GM21528 (cell line): ENCODE measurements around the gene MAP2K7.

Experiments
- ATAC-seq: cut with Tn5 transposase; IDR thresholded peaks from one replicate; pipeline ENCODE4 v1.9.1; 2021; ENCODE audit warnings: mild to moderate bottlenecking, moderate library complexity; ENCODE audit not compliant: unreplicated experiment, low FRiP score

The MAP2K7 gene

GRCh38 chr19:7905268-7905667, 1.6 kb downstream of the MAP2K7 start:
- no peak for ATAC-seq

GRCh38 chr19:7905859-7906258, 2.2 kb downstream of the MAP2K7 start:
- ATAC-seq = no peak

- no peak for ATAC-seq
Measured at GRCh38 chr19:7907122-7907521, 3.4 kb downstream of the MAP2K7 start.

GRCh38 chr19:7907544-7907943, 3.9 kb downstream of the MAP2K7 start:
- no peak for ATAC-seq

GRCh38 chr19:7908078-7908699, 4.5 kb downstream of the MAP2K7 start:
- no peak for ATAC-seq

GRCh38 chr19:7908742-7909461, 5.2 kb downstream of the MAP2K7 start:
- no peak for ATAC-seq

GRCh38 chr19:7909471-7910067, 5.9 kb downstream of the MAP2K7 start:
- ATAC-seq = no peak

GRCh38 chr19:7910321-7911161, 6.9 kb downstream of the MAP2K7 start:
- no peak for ATAC-seq

- no peak for ATAC-seq
Measured at GRCh38 chr19:7911508-7912143, 7.9 kb downstream of the MAP2K7 start.

- ATAC-seq = no peak
Measured at GRCh38 chr19:7912144-7912696, 8.5 kb downstream of the MAP2K7 start.

GRCh38 chr19:7912697-7913564, 9.3 kb downstream of the MAP2K7 start:
- no peak for ATAC-seq

- no peak for ATAC-seq
Measured at GRCh38 chr19:7913652-7914051, 10.0 kb downstream of the MAP2K7 start.

GRCh38 chr19:7914099-7914498, 10.4 kb downstream of the MAP2K7 start:
- ATAC-seq = no peak

- ATAC-seq = no peak
Measured at GRCh38 chr19:7914598-7915045, 10.9 kb downstream of the MAP2K7 start, which contains the start of gene TGFBR3L. TGFBR3L (plus strand) TSS chr19:7914830.

- no peak for ATAC-seq
Measured at GRCh38 chr19:7915250-7916102, 11.8 kb downstream of the MAP2K7 start.

GRCh38 chr19:7916103-7916954, 12.7 kb downstream of the MAP2K7 start:
- no peak for ATAC-seq

- ATAC-seq = no peak
Measured at GRCh38 chr19:7916955-7917266, 13.2 kb downstream of the MAP2K7 start.
